Astrocyte (in vitro differentiated cells and primary cell): Measurements from ENCODE around the gene RIMBP2. TPM values are rescaled to one million over a fixed set of nuclear protein-coding genes. Genes with fewer than 3 reads are reported as not detected.
"Not testable (repeated sequence)": the region's sequence is repeated elsewhere in the genome, so short reads cannot be mapped to it uniquely, and the experiment has no call there.

Experiments
- DNase-seq: peaks from one replicate; pipeline ENCODE4 v3.0.0-alpha.2; 2010; ENCODE audit warnings: low read depth
- FAIRE-seq: peaks from 2 replicates; lab custom pipeline; 2011; peaks lifted over from hg19 to GRCh38; lab: Jason Lieb, UNC
- H2AFZ ChIP-seq: 2 replicates; pipeline ENCODE4 v1.6.0; 2012; ENCODE audit warnings: low read depth, low read length, inconsistent platforms
- H3K27ac ChIP-seq: 2 replicates; pipeline ENCODE4 v1.5.1; 2011; ENCODE audit warnings: low read depth, low read length, inconsistent platforms
- H3K27me3 ChIP-seq: 2 replicates; pipeline ENCODE4 v1.6.0; 2011; ENCODE audit warnings: low read length, inconsistent platforms; ENCODE audit not compliant: insufficient read depth
- H3K36me3 ChIP-seq: 2 replicates; pipeline ENCODE4 v1.5.1; 2011; ENCODE audit warnings: low read length, inconsistent platforms; ENCODE audit not compliant: insufficient read depth
- H3K4me1 ChIP-seq: 2 replicates; pipeline ENCODE4 v1.5.1; 2011; ENCODE audit warnings: low read length, inconsistent platforms; ENCODE audit not compliant: insufficient read depth
- H3K4me2 ChIP-seq: 2 replicates; pipeline ENCODE4 v1.6.0; 2012; ENCODE audit warnings: low read length, inconsistent platforms
- H3K4me3 ChIP-seq: 2 replicates; pipeline ENCODE4 v1.5.1; 2011; ENCODE audit warnings: low read depth, mild to moderate bottlenecking, low read length, inconsistent platforms; ENCODE audit not compliant: insufficient read depth
- H3K79me2 ChIP-seq: 2 replicates; pipeline ENCODE4 v1.6.0; 2012; ENCODE audit warnings: mild to moderate bottlenecking, low read length, inconsistent platforms; ENCODE audit not compliant: insufficient read depth
- H3K9ac ChIP-seq: 2 replicates; pipeline ENCODE4 v1.6.0; 2012; ENCODE audit warnings: mild to moderate bottlenecking, low read length, inconsistent platforms
- H3K9me3 ChIP-seq: 2 replicates; pipeline ENCODE4 v1.5.1; 2012; ENCODE audit warnings: low read depth, mild to moderate bottlenecking, low read length, inconsistent platforms; ENCODE audit not compliant: insufficient read depth
- H4K20me1 ChIP-seq: 2 replicates; pipeline ENCODE4 v1.6.0; 2012; ENCODE audit warnings: low read length, inconsistent platforms; ENCODE audit not compliant: insufficient read depth
- H3K27ac Mint-ChIP-seq: one replicate; pipeline ENCODE4 v1.8.0; 2021; ENCODE audit warnings: mild to moderate bottlenecking, mixed read lengths; ENCODE audit not compliant: unreplicated experiment
- H3K27me3 Mint-ChIP-seq: one replicate; pipeline ENCODE4 v1.8.0; 2021; ENCODE audit warnings: low read depth, mixed read lengths; ENCODE audit not compliant: unreplicated experiment
- H3K36me3 Mint-ChIP-seq: one replicate; pipeline ENCODE4 v1.8.0; 2021; ENCODE audit warnings: low read depth, mixed read lengths; ENCODE audit not compliant: unreplicated experiment
- H3K4me1 Mint-ChIP-seq: one replicate; pipeline ENCODE4 v1.8.0; 2021; ENCODE audit warnings: low read depth, mixed read lengths; ENCODE audit not compliant: unreplicated experiment
- H3K4me3 Mint-ChIP-seq: one replicate; pipeline ENCODE4 v1.8.0; 2021; ENCODE audit warnings: mild to moderate bottlenecking, moderate library complexity, mixed read lengths; ENCODE audit not compliant: unreplicated experiment
- H3K9me3 Mint-ChIP-seq: one replicate; pipeline ENCODE4 v1.8.0; 2021; ENCODE audit warnings: mild to moderate bottlenecking, mixed read lengths; ENCODE audit not compliant: unreplicated experiment
- EZH2 ChIP-seq: IDR thresholded peaks from 2 replicates; pipeline ENCODE4 v1.6.1; 2012; ENCODE audit warnings: mild to moderate bottlenecking, low read length, inconsistent platforms; ENCODE audit not compliant: insufficient read depth
- total RNA-seq: library from RNA; stranded (reverse); gene quantifications from 2 replicates; pipeline ENCODE4 v1.2.1, GENCODE V29; 2021
- TF ChIP-seq, protein P1 (sequence below): IDR thresholded peaks from 2 replicates; pipeline ENCODE4 v1.5.1; 2011; ENCODE audit warnings: low read depth, mild to moderate bottlenecking, inconsistent platforms, low read length, moderate library complexity; ENCODE audit not compliant: insufficient read depth

Gene RIMBP2
- total RNA-seq, 1 donor from 2014 or later: 2.2 TPM

DNA sequence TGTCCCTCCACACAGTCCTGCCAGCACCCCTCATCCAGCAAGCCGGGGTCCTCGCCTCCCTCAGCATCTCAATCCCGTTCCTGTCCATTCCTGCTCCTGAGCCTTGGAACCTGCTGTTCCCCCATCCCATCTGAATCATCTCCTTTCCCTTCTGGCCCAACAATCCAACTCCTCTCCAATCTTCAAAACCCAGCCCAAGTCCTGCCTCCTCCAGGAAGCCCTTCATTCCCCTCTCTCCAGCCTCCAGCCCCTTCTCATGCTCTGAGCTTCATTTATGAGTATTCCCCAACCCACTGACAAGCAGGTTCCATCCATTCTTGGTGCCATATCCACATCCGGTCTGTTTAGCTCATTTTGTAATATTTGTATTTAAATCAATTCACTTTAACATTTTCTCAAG is 128.1 kb downstream of the RIMBP2 start:
- Histone ChIP-seq H3K79me2 (no peaks in the 10 kb centered on the region), H3K4me3 (no peak overlapping the region), H2AFZ (no peak overlapping the region), H3K9ac (no peak overlapping the region), H3K36me3 (no peaks in the 10 kb centered on the region), H3K4me1 (no peaks in the 10 kb centered on the region), H4K20me1 (no peaks in the 10 kb centered on the region), H3K27me3 (no peaks in the 10 kb centered on the region), H3K4me2 (no peak overlapping the region), H3K27ac (no peak overlapping the region), H3K9me3 (peaks cover 13% of the 10 kb centered on the region)
- Mint-ChIP-seq H3K27ac (no peak overlapping the region), H3K4me3 (no peak overlapping the region), H3K27me3 (no peaks in the 10 kb centered on the region), H3K36me3 (peaks cover 1% of the 10 kb centered on the region), H3K4me1 (no peaks in the 10 kb centered on the region), H3K9me3 (peaks cover 10% of the 10 kb centered on the region)
- FAIRE-seq (no peak), DNase-seq (no peak)
- TF ChIP-seq EZH2: no peak
- TF ChIP-seq, protein P1, sequence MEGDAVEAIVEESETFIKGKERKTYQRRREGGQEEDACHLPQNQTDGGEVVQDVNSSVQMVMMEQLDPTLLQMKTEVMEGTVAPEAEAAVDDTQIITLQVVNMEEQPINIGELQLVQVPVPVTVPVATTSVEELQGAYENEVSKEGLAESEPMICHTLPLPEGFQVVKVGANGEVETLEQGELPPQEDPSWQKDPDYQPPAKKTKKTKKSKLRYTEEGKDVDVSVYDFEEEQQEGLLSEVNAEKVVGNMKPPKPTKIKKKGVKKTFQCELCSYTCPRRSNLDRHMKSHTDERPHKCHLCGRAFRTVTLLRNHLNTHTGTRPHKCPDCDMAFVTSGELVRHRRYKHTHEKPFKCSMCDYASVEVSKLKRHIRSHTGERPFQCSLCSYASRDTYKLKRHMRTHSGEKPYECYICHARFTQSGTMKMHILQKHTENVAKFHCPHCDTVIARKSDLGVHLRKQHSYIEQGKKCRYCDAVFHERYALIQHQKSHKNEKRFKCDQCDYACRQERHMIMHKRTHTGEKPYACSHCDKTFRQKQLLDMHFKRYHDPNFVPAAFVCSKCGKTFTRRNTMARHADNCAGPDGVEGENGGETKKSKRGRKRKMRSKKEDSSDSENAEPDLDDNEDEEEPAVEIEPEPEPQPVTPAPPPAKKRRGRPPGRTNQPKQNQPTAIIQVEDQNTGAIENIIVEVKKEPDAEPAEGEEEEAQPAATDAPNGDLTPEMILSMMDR: no peak

DNA sequence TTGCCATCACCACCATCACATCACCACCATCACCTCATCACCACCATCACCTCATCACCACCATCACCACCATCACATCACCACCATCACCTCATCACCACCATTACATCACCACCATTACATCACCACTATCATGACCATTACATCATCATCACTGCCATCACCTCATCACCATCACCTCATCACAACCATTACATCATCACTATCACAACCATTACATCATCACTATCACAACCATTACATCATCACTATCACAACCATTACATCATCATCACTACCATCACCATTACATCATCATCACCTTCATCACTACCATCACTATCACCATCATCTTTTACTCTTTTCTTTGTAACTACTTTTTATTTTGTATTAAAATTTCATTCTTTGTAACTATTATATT is 131.6 kb downstream of the RIMBP2 start:
- FAIRE-seq: peak; percentile 64
- not testable (repeated sequence) for H3K4me3 ChIP-seq

DNA sequence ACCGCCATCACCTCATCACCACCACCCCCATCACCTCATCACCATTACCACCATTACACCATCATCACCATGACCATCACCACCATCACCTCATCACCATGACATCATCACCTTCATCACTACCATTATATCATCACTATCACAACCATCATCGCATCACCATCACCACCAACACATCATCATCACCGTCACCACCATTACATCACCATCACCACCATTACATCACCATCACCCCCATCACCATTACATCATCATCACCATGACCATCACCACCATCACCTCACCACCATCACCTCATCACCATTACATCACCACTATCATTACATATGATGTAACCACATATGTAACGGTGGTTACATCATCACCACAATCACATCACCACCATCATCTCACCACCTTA is 132.3 kb downstream of the RIMBP2 start:
- DNase-seq: no peak
- H3K36me3 ChIP-seq: no peaks in the 10 kb centered on the region
- no peaks in the 10 kb centered on the region for H3K4me1 ChIP-seq
- H4K20me1 ChIP-seq: no peaks in the 10 kb centered on the region
- Mint-ChIP-seq H3K36me3 (peaks cover 1% of the 10 kb centered on the region), H3K4me1 (no peaks in the 10 kb centered on the region), H3K27me3 (no peaks in the 10 kb centered on the region), H3K27ac (no peak overlapping the region), H3K9me3 (peaks cover 13% of the 10 kb centered on the region), H3K4me3 (no peak overlapping the region)
- H2AFZ ChIP-seq: no peak overlapping the region
- H3K9me3 ChIP-seq: peaks cover 13% of the 10 kb centered on the region
- TF ChIP-seq, protein P1: no peak
- no peak for TF ChIP-seq EZH2
- FAIRE-seq: no peak
- H3K27ac ChIP-seq: no peak overlapping the region
- no peak overlapping the region for H3K9ac ChIP-seq
- no peaks in the 10 kb centered on the region for H3K79me2 ChIP-seq
- H3K4me3 ChIP-seq: no peak overlapping the region
- no peaks in the 10 kb centered on the region for H3K27me3 ChIP-seq
- H3K4me2 ChIP-seq: no peak overlapping the region

More for the DNA sequence above, 131.6 kb downstream of the RIMBP2 start:
- H4K20me1 ChIP-seq, H3K79me2 ChIP-seq, H3K27me3 ChIP-seq, H3K4me3 Mint-ChIP-seq, H3K27ac ChIP-seq, DNase-seq, H3K4me1 ChIP-seq, H3K9ac ChIP-seq, H3K27me3 Mint-ChIP-seq, H3K27ac Mint-ChIP-seq, H2AFZ ChIP-seq, H3K4me2 ChIP-seq, H3K36me3 ChIP-seq, H3K36me3 Mint-ChIP-seq, H3K4me1 Mint-ChIP-seq, H3K9me3 Mint-ChIP-seq: not testable (repeated sequence)
- peaks cover 13% of the 10 kb centered on the region for H3K9me3 ChIP-seq
